CD8-positive, alpha-beta memory T cell (primary cell): ENCODE data around the gene CNIH4. TPM values are rescaled to one million over a fixed set of nuclear protein-coding genes. Genes with fewer than 3 reads are reported as not detected.
"Not testable (repeated sequence)": the region's sequence is repeated elsewhere in the genome, so short reads cannot be mapped to it uniquely, and the experiment has no call there.

Experiments used
- CTCF ChIA-PET: fragments of 350-600 bp; sonication (Branson Sonifier 250); formaldehyde crosslinking; loops from one replicate; lab custom pipeline; 2021; ENCODE audit warnings: antibody characterized with exemption; lab: Charles Lee
- POLR2A ChIA-PET: fragments of 350-600 bp; sonication (Branson Sonifier 250); formaldehyde crosslinking; loops from one replicate; lab custom pipeline; 2021; ENCODE audit warnings: antibody characterized with exemption; lab: Charles Lee
- DNase-seq, 5 donors: peaks; one replicate each; pipeline versions ENCODE4 v3.0.0 to v3.0.0-alpha.2; 2020 to 2022; ENCODE audit warnings: mixed read lengths in 1 of 5
- H3K27ac ChIP-seq: one replicate; pipeline ENCODE4 v1.7.0; 2013; ENCODE audit warnings: low read depth, mild to moderate bottlenecking, low read length, moderate library complexity
- H3K27me3 ChIP-seq: 2 replicates; pipeline ENCODE4 v1.7.0; 2013; ENCODE audit warnings: low read length, mild to moderate bottlenecking; ENCODE audit not compliant: insufficient read depth, poor library complexity, severe bottlenecking
- H3K36me3 ChIP-seq: 2 replicates; pipeline ENCODE4 v1.7.0; 2013; ENCODE audit warnings: mild to moderate bottlenecking, low read length, moderate library complexity; ENCODE audit not compliant: insufficient read depth
- H3K4me1 ChIP-seq: 2 replicates; pipeline ENCODE4 v1.7.0; 2013; ENCODE audit warnings: mild to moderate bottlenecking, low read length, moderate library complexity; ENCODE audit not compliant: insufficient read depth
- H3K4me3 ChIP-seq: 2 replicates; pipeline ENCODE4 v1.7.0; 2013; ENCODE audit warnings: mild to moderate bottlenecking, low read length
- H3K9me3 ChIP-seq: 2 replicates; pipeline ENCODE4 v1.7.0; 2013; ENCODE audit warnings: mild to moderate bottlenecking, low read length
- H3K27ac Mint-ChIP-seq, 8 donors: one replicate each; pipeline ENCODE4 v1.8.0; 2020 to 2021; ENCODE audit warnings: mixed read lengths in 8 of 8, mild to moderate bottlenecking in 6 of 8, inconsistent platforms in 3 of 8, moderate library complexity in 3 of 8
- H3K27me3 Mint-ChIP-seq, 2 donors: one replicate each; pipeline ENCODE4 v1.8.0; 2020 to 2021; ENCODE audit warnings: mixed read lengths in 2 of 2, mild to moderate bottlenecking in 1 of 2, moderate library complexity in 1 of 2
- H3K36me3 Mint-ChIP-seq, 3 donors: one replicate each; pipeline ENCODE4 v1.8.0; 2020 to 2021; ENCODE audit warnings: mixed read lengths in 3 of 3, inconsistent platforms in 1 of 3, mild to moderate bottlenecking in 1 of 3
- H3K4me1 Mint-ChIP-seq, 3 donors: one replicate each; pipeline ENCODE4 v1.8.0; 2020 to 2021; ENCODE audit warnings: mixed read lengths in 3 of 3, inconsistent platforms in 1 of 3, mild to moderate bottlenecking in 1 of 3
- H3K4me3 Mint-ChIP-seq, 7 donors: one replicate each; pipeline ENCODE4 v1.8.0; 2020 to 2021; ENCODE audit warnings: mixed read lengths in 7 of 7, mild to moderate bottlenecking in 6 of 7, moderate library complexity in 4 of 7, inconsistent platforms in 2 of 7
- H3K9me3 Mint-ChIP-seq, 5 donors: one replicate each; pipeline ENCODE4 v1.8.0; 2020 to 2022; ENCODE audit warnings: mixed read lengths in 5 of 5, mild to moderate bottlenecking in 3 of 5, moderate library complexity in 2 of 5, inconsistent platforms in 1 of 5
- polyA plus RNA-seq: library from polyadenylated mRNA; unstranded; fragments of 300-500 nt; fragmentation: Illumina TruSeq; gene quantifications from one replicate; pipeline ENCODE4 v1.2.3, GENCODE V29; 2021
- total RNA-seq, 2 experiments: library from RNA; stranded (reverse); gene quantifications; one replicate each; pipeline ENCODE4 v1.2.3, GENCODE V29; 2021

CNIH4 gene
- total RNA-seq (10 to 100 TPM; 45.7 to 53.9 TPM), polyA plus RNA-seq (49.3 TPM)

GRCh38 chr1:224356685-224357625 is at the start of gene CNIH4:
CNIH4 (plus strand) TSS chr1:224356879; CDS start chr1:224356925, 46 bp downstream.
- Histone ChIP-seq H3K9me3 (no peaks in the 10 kb centered on the region), H3K4me1 (peaks cover 25% of the 10 kb centered on the region), H3K27me3 (no peaks in the 10 kb centered on the region), H3K27ac (peak within 1 kb of the TSS; percentile 72), H3K36me3 (no peaks in the 10 kb centered on the region), H3K4me3 (peak within 1 kb of the TSS; percentile 62)
- H3K27me3 Mint-ChIP-seq, result no peaks in the 10 kb centered on the region
- peak within 1 kb of the TSS; percentile 91 to 98 (median 94) for H3K4me3 Mint-ChIP-seq
- peak; percentile 87 to 94 (median 91) for DNase-seq
- H3K4me1 Mint-ChIP-seq, result peaks cover 33 to 64% (median 59%) of the 10 kb centered on the region in 3 donors
- CTCF ChIA-PET, result interaction anchor here (1.2 to 1.8 kb wide), 3 partner anchors 19 to 100 kb away, joined by 3 to 6 read pairs (median 6); partner anchors contain the start of gene NVL
- H3K9me3 Mint-ChIP-seq, result no peaks in the 10 kb centered on the region
- peaks cover 0 to 19% (median 5%) of the 10 kb centered on the region in 3 donors for H3K36me3 Mint-ChIP-seq
- POLR2A ChIA-PET, result interaction anchor here (0.6 to 1.1 kb wide), 4 partner anchors 8 to 365 kb away, joined by 3 read pairs; no protein-coding TSS in a partner anchor
- H3K27ac Mint-ChIP-seq, result peak within 1 kb of the TSS; percentile 84 to 96 (median 92)

- H3K4me1 ChIP-seq, result no peaks in the 10 kb centered on the region
- H3K9me3 ChIP-seq, result no peaks in the 10 kb centered on the region
- Mint-ChIP-seq H3K27me3 (no peaks in the 10 kb centered on the region), H3K4me3 (no peak overlapping the region), H3K4me1 (no peaks in the 10 kb centered on the region), H3K36me3 (peaks cover 13 to 70% (median 25%) of the 10 kb centered on the region in 3 donors), H3K27ac (peak overlapping the region in 1 of 8 donors; percentile 57), H3K9me3 (no peaks in the 10 kb centered on the region)
- ChIA-PET POLR2A (interaction anchor here (0.6 kb wide), 1 partner anchor 27 kb away, joined by 3 read pairs; no protein-coding TSS in a partner anchor), CTCF (no interaction called here)
- no peak overlapping the region for H3K4me3 ChIP-seq
- H3K36me3 ChIP-seq, result peaks cover 24% of the 10 kb centered on the region
- H3K27me3 ChIP-seq, result no peaks in the 10 kb centered on the region
- no peak overlapping the region for H3K27ac ChIP-seq
- no peak for DNase-seq
These were observed 48.6 kb upstream of the CNIH4 start for GRCh38 chr1:224308064-224308463.

DNA sequence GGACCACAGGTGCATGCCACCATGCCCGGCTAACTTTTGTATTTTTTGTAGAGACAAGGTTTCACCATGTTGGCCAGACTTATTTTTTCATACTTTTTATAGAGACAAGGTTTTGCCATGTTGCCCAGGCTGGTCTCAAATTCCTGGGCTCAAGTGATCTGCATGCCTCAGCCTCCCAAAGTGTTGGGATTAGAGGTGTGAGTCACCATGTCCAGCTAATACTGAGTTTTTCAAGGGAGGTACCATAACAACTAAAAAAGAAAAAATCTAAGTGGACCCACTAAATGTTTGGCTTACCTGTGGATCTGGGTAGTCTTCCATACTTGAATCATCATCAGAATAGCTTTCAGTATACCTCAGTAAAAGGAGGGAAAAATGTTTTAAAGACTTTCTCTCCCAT is 45.2 kb upstream of the CNIH4 start:
- H3K27me3 Mint-ChIP-seq, H3K4me1 ChIP-seq, H3K9me3 ChIP-seq, POLR2A ChIA-PET, H3K4me3 ChIP-seq, H3K27me3 ChIP-seq, H3K27ac Mint-ChIP-seq, DNase-seq, CTCF ChIA-PET, H3K4me1 Mint-ChIP-seq, H3K27ac ChIP-seq, H3K4me3 Mint-ChIP-seq, H3K9me3 Mint-ChIP-seq: not testable (repeated sequence)
- H3K36me3 ChIP-seq, result peaks cover 23% of the 10 kb centered on the region
- H3K36me3 Mint-ChIP-seq, result peaks cover 7 to 70% (median 13%) of the 10 kb centered on the region in 3 donors

DNA sequence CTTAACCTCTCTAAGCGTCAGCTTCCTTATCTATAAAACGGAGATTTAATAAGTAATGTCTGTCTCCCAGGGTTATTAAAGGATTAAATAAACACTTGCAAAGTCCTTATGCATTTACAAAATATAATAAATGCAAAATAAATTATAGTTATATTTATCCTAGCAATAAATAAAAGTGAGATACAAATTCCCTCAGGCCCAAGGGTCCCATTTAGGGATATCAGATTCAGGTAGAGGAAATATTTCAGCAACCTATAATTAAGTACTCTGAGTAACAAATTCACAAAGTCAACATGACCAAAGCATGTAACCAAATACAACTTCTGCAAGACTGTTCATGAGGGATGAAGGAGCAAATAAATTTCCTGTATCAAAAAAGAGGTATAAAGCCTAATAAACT is 44.7 kb upstream of the CNIH4 start:
- no peak overlapping the region for H3K4me3 ChIP-seq
- Mint-ChIP-seq H3K27ac (no peak overlapping the region), H3K4me3 (no peak overlapping the region), H3K27me3 (no peaks in the 10 kb centered on the region), H3K36me3 (peaks cover 7 to 68% (median 13%) of the 10 kb centered on the region in 3 donors), H3K4me1 (peaks cover 0 to 4% (median 0%) of the 10 kb centered on the region in 3 donors), H3K9me3 (no peaks in the 10 kb centered on the region)
- H3K27ac ChIP-seq, result no peak overlapping the region
- no peaks in the 10 kb centered on the region for H3K4me1 ChIP-seq
- no peak for DNase-seq
- H3K36me3 ChIP-seq, result peaks cover 23% of the 10 kb centered on the region
- ChIA-PET CTCF (no interaction called here), POLR2A (no interaction called here)
- H3K9me3 ChIP-seq, result no peaks in the 10 kb centered on the region
- H3K27me3 ChIP-seq, result no peaks in the 10 kb centered on the region

DNA sequence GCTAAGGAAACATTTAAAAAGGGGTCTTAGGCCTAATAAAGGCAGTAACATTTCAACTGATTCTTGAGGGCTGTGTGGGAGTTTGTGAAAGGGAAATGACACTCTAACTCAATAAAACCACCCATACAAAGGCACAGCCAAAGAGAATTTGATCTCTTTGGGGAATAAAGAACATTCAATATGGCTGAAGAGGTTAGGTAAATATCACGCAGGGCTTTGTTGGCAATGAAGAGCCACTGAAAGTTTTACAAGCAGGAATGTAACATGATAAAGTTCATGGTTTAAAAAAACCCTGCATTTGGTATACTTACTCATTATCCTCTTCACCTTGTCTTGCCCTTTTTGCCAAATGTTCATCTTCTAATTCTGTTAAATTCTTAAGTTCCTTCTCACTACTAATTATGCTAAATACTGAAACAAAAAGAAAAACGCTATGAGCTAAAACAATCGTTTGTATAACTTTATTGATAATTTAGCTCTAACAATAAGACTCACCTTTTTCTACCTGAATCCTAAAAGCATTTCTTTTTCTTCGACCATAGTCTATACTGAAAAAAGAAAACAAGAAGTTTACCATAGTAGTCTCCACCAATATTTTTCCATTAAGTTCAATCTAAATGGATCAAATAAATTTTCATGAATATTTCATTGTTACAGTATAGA is 39.2 kb upstream of the CNIH4 start:
- H3K27me3 ChIP-seq, result no peaks in the 10 kb centered on the region
- H3K4me3 ChIP-seq, result no peak overlapping the region
- H3K27ac ChIP-seq, result no peak overlapping the region
- H3K36me3 ChIP-seq, result peaks cover 4% of the 10 kb centered on the region
- no peak overlapping the region for H3K4me3 Mint-ChIP-seq
- H3K4me1 Mint-ChIP-seq, result peaks cover 7 to 19% (median 17%) of the 10 kb centered on the region in 3 donors
- no peaks in the 10 kb centered on the region for H3K4me1 ChIP-seq
- H3K9me3 ChIP-seq, result no peaks in the 10 kb centered on the region
- H3K9me3 Mint-ChIP-seq, result no peaks in the 10 kb centered on the region
- CTCF ChIA-PET, result no interaction called here
- no peak for DNase-seq
- H3K27ac Mint-ChIP-seq, result peak overlapping the region in 3 of 8 donors; percentile 5 to 57 (median 23)
- H3K27me3 Mint-ChIP-seq, result no peaks in the 10 kb centered on the region
- H3K36me3 Mint-ChIP-seq, result peaks cover 0 to 56% (median 8%) of the 10 kb centered on the region in 3 donors
- POLR2A ChIA-PET, result interaction anchor here (0.8 kb wide), 1 partner anchor 135 kb away, joined by 3 read pairs; no protein-coding TSS in a partner anchor

- POLR2A ChIA-PET, result no interaction called here
These were observed 35.0 kb upstream of the CNIH4 start for GRCh38 chr1:224321706-224322105.

GRCh38 chr1:224325959-224326358 is 30.7 kb upstream of the CNIH4 start:
- H3K36me3 ChIP-seq, result no peaks in the 10 kb centered on the region
- H3K4me3 ChIP-seq, result no peak overlapping the region
- no peak overlapping the region for H3K27ac Mint-ChIP-seq
- peaks cover 51 to 82% (median 74%) of the 10 kb centered on the region in 3 donors for H3K4me1 Mint-ChIP-seq
- H3K27ac ChIP-seq, result no peak overlapping the region
- no peak overlapping the region for H3K4me3 Mint-ChIP-seq
- no peaks in the 10 kb centered on the region for H3K27me3 Mint-ChIP-seq
- DNase-seq, result no peak
- H3K9me3 ChIP-seq, result no peaks in the 10 kb centered on the region
- no peaks in the 10 kb centered on the region for H3K27me3 ChIP-seq
- ChIA-PET CTCF (interaction anchor here (1.5 kb wide), 1 partner anchor 210 kb away, joined by 5 read pairs; no protein-coding TSS in a partner anchor), POLR2A (no interaction called here)
- peaks cover 0 to 48% (median 8%) of the 10 kb centered on the region in 3 donors for H3K36me3 Mint-ChIP-seq
- peaks cover 5% of the 10 kb centered on the region for H3K4me1 ChIP-seq
- no peaks in the 10 kb centered on the region for H3K9me3 Mint-ChIP-seq

More at GRCh38 chr1:224321706-224322105, 35.0 kb upstream of the CNIH4 start:
- Mint-ChIP-seq H3K4me1 (peaks cover 21 to 48% (median 40%) of the 10 kb centered on the region in 3 donors), H3K4me3 (no peak overlapping the region), H3K9me3 (no peaks in the 10 kb centered on the region), H3K36me3 (peaks cover 0 to 41% (median 8%) of the 10 kb centered on the region in 3 donors), H3K27ac (peak overlapping the region in 3 of 8 donors; percentile 15 to 85 (median 67)), H3K27me3 (no peaks in the 10 kb centered on the region)
- Histone ChIP-seq H3K9me3 (no peaks in the 10 kb centered on the region), H3K36me3 (no peaks in the 10 kb centered on the region), H3K4me3 (no peak overlapping the region), H3K4me1 (no peaks in the 10 kb centered on the region), H3K27ac (no peak overlapping the region), H3K27me3 (no peaks in the 10 kb centered on the region)
- CTCF ChIA-PET, result no interaction called here
- DNase-seq, result no peak
